Measurements from ENCODE around the gene CEP72. TPM values are rescaled to one million over a fixed set of nuclear protein-coding genes. Genes with fewer than 3 reads are reported as not detected.

Gene CEP72
- total RNA-seq, 1 donor from 2014 or later: 10.9 TPM

GRCh38 chr5:654071-654778, 42.1 kb downstream of the CEP72 start:
- no peak for DNase-seq (ENCODE audit: low spot score)

DNA sequence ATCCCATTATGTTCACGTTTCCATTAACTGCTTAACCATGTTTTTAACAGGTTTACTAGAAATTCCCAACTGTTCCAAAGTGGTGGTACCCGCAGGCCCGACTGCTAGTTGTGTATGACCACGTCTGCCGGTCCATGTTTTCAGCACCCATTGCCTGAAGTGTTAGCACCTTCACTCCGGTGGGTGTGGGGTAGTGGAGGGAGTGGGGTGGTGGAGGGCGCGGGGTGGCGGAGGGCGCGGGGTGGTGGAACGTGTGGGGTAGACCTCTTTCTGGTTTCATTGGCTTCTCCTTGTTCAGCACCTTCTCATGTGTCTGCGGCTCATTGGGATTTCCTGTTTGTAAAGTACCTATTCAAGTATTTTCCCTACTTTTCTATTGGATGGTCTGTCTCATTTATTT, 43.3 kb downstream of the CEP72 start:
- no peak for DNase-seq (ENCODE audit: low spot score)

- no peak for DNase-seq (ENCODE audit: low spot score)
Observed at GRCh38 chr5:657570-657969, 45.4 kb downstream of the CEP72 start.

DNA sequence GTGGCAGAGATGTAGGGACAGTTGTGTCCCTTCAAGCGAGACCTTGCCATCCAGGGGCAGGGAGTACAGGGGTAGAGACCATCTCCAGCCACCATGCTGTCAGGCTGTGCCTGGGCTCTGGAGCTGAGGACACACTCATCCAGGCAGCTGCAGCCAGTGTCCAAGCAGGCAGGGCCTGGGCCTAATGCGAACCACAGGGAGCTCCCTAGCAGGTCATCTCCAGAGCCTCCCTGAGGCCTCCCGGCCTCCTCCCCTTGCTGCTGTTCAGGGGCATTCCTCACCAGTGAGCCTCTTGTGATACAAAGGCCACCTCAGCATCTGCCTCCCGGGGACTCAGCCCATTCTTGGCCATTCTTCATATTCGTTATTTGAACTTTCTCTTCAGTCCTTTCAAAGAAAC, 46.0 kb downstream of the CEP72 start:
- DNase-seq (ENCODE audit: low spot score): no peak

DNA sequence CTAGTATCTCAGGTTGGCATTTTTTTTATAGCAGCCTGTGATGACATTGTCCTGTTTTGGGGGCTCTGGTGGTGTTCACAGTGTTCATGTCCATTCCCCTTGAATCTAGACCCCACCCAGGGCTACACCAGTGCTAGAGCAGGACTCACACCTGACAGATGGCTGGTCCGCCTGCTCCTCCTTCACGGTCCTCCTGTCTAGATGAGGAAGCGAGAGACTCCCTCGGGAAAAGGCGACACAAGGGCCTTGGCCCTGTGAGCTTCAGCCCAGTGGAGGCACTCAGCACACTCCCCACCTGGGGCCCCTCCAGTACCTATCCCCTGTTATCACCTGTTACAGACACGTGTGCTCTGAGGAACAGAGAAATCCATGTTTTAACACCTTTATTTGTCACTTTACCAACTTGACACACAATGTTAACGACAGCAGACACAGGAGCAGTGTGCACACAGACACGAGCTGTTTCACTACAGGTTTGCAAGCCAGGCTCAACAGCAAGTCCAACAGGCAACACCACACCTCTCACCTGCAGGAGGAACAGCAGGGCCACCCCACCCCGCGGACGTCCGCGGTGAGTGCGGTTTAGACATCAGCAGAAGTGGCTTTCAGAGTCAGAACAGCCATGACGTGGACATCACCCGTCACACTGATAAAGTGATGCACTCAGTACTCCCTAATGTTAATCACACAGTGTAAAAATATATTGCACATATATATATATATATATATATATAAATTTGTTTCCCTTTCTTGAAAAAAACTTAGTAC, 47.5 kb downstream of the CEP72 start:
- no peak for DNase-seq (ENCODE audit: low spot score)

- no peak for DNase-seq (ENCODE audit: low spot score)
Observed at GRCh38 chr5:660491-661030, 48.4 kb downstream of the CEP72 start.

DNA sequence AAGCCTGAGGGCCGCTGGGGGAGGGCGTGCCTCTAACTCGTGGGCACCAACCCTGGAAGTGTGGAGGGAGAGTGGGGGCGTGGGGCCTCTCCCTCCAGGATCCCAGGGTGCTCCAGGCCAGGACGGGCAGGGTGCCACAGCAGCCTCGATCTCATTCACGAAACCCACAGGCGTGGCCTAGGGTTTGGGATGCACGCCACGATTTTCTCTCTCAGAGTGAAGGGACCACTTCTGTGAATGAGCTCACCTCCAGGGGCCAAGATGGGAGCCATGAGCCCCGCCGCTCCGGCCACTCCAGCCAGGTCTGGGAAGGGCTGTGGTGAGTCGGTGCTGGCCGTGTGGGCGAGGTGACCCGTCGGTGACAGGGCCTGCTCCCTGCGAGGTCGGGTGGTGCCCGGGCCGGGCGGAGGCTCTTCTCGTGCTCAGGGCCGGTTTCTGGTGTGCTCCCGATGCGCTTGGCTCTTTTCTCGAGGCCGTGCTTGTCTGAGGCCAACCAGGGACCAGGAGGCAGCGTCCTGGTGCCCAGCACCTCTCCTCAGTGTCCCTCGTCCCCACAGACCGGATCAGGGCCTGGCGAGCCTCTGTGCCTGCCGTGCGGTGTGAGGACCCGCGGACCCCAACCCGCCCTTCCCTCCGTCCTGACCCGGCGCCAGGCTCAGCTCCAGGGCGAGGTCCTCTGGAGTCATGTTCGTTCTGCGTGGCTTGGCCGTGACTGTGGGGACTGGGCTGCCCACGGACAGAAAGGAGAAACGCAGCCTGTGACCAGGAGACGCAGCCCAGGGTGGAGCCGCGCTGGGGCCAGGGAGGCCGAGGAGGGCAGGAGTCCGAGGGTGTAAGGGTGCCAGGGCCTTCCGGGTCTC, 50.0 kb downstream of the CEP72 start:
- DNase-seq (ENCODE audit: low spot score): no peak

DNA sequence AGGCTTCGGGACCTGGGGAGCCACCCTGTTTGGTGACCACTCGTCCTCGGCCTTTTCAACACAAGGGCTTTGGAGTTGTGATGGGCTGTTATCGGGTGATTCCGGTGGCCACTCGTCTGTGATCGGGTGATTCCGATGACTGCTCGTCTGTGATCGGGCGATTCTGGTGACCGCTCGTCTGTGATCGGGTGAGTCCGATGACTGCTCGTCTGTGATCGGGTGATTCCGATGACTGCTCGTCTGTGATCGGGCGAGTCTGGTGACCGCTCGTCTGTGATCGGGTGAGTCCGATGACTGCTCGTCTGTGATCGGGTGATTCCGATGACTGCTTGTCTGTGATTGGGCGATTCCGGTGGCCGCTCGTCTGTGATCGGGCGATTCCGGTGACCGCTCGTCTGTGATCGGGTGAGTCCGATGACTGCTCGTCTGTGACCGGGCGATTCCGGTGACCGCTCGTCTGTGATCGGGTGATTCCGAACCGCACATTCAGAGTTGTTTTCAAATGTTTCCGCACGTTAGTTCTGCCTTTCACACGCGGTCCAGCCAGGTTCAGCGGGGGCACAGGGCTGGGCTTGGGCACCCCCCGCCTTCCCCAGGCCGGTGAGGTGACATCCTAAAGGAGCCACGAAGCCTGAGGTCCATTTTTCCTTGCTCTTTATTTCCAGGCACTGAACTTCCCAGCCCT, 50.8 kb downstream of the CEP72 start:
- DNase-seq (ENCODE audit: low spot score): no peak

GRCh38 chr5:663436-664342, 51.5 kb downstream of the CEP72 start:
- DNase-seq (ENCODE audit: low spot score): no peak

- DNase-seq (ENCODE audit: low spot score): no peak
Observed at GRCh38 chr5:664343-664993, 52.3 kb downstream of the CEP72 start.

GRCh38 chr5:664994-665360, 52.8 kb downstream of the CEP72 start:
- DNase-seq (ENCODE audit: low spot score): no peak

- DNase-seq (ENCODE audit: low spot score): no peak
Observed at GRCh38 chr5:665541-665955, 53.4 kb downstream of the CEP72 start.

DNA sequence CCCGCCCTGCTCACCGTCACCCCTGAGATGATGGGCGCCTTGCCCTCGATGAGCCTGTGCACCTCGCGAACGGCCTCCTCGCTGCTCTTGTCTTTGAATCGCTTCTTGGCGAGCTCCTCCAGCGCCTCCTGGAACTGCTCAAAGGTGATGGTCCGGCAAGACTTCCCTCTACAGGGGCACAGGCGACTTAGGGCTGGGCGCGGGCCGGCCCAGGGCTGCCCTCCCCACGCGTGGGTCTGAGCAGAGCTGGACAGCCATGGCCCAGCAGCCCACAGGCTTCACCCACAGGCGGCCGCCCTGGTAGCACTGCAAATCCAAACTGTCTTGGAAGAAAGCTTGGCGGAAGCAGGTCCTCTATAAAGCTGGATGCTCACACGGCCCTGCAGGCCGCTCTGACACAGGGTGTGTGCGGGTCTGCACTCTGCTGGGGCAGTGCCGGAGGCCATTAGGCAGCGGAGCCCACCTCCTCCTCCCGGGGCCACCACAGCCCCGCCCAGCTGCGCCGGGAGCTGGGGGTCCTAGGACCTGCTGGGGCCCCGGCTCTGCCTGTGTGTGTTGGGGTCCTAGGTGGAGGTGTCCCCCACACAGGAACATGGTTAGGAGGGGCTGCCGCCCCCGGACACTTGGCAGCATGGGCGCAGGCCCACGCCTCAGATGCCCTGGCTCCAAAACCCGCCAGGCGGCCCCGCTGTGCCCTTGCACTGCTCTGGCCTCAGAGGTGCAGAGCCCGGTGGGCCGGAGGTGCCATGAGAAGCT, 54.0 kb downstream of the CEP72 start:
- DNase-seq (ENCODE audit: low spot score): no peak

DNA sequence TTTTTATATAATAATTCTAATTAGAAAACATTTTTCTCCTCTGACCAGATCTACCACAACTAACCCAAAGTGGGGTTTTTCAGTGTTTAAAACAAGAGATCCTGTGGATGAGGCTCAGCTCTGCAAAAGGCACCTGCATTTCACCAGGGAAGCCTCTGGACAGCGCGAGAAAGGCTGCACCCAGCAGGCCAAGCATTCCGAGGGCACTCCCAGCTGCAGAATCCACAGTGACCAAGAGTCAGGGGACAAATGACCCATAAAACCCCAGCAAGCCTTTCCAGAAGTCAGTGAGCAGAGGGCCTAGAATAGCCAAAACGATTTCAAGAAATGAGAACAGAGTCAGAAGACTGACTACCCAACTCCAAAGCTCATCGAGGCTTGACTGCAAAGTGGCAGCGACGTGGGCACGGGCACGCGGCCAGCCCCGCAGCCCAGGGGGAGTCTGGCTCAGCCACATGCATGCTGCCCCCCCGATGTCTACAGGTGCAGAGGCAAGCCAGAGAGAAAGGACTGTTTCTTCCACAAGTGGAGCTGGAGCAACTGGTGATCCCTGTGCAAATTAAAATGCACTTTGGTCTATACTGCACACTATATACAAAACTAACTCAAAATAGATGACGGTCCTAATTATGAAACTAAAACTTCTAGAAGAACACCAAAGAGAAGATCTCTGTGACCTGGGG, 54.8 kb downstream of the CEP72 start:
- no peak for DNase-seq (ENCODE audit: low spot score)

DNA sequence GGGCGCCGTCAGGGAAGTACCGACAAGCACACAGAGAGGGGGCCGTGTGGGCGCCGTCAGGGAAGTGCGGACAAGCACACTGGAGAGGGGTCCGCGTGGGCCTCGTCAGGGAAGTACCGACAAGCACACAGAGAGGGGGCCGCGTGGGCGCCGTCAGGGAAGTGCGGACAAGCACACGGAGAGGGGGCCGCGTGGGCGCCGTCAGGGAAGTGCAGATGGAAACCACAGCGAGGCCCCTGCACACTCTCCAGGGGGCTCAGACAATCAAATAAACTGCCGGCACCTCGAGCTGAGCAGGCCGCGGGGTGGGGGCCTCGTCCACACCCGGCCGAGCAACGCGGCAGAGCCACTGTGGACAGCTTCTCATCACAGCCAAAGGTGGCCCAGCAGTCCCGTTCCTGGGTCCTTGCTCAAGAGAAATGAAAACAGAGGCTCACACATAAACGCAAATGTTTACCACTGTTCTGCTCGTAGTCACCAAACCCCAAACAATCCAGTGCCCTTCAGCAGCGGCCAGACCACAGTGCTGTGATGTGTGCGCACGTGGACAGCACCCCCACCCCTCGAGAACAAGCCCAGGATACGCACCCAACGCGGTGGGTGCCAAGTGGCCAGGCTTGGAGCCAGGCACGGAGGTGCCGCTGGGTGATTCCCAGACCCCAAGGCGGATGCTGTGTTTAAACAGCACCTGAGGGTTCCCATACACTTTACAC, 56.3 kb downstream of the CEP72 start:
- no peak for DNase-seq (ENCODE audit: low spot score)

GRCh38 chr5:669111-669841, 57.1 kb downstream of the CEP72 start:
- no peak for DNase-seq (ENCODE audit: low spot score)

DNA sequence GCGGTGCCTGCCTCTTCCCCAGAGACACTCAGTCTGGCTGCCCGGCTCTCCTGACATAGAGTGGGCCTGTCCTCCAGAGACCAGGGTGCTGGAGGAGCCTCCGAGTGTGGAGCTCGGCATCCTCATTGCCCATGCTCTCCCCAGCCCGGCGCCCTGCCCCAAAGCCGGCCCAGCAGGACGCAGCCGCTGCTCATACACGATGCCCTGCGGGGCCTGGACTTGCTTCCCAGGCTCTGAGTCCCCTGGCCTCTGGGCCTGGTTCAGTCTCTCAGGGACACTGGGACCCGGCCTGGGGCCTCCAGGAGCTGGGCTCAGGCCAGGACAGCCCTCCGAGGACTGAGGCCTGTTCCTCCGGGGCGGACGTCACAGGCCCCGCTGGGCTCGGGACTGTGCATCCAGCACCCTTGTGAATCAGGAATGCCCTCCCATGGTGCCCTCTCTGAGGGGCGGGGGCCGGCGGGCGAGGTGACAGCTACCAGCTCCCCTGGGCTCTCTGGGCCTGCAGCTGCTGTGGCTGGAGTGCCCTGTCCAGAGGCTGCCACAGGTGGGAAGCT, 57.8 kb downstream of the CEP72 start:
- no peak for DNase-seq (ENCODE audit: low spot score)

All from ureter (tissue), 1 donor.